Karpas-422 (cell line): ENCODE data around the gene EPPIN. TPM values are rescaled to one million over a fixed set of nuclear protein-coding genes. Genes with fewer than 3 reads are reported as not detected.

Source experiments
- DNase-seq: peaks from one replicate; pipeline ENCODE4 v3.0.0-alpha.2; 2015
- H2AFZ ChIP-seq: fragments of 200-600 bp; sonication (generic); 2 replicates; pipeline ENCODE4 v1.6.1; 2014; ENCODE audit warnings: antibody characterized with exemption, low read length, mixed read lengths
- H3K27ac ChIP-seq: fragments of 200-600 bp; sonication (generic); 2 replicates; pipeline ENCODE4 v1.5.1; 2014; ENCODE audit warnings: mild to moderate bottlenecking, low read length, moderate library complexity
- H3K27me3 ChIP-seq: fragments of 200-600 bp; sonication (generic); 2 replicates; pipeline ENCODE4 v1.6.1; 2014; ENCODE audit warnings: low read length, mixed read lengths
- H3K36me3 ChIP-seq: fragments of 200-600 bp; sonication (generic); 2 replicates; pipeline ENCODE4 v1.6.1; 2014; ENCODE audit warnings: low read length, mixed read lengths; ENCODE audit not compliant: insufficient read depth
- H3K4me1 ChIP-seq: fragments of 200-600 bp; sonication (generic); 2 replicates; pipeline ENCODE4 v1.6.1; 2014; ENCODE audit warnings: mild to moderate bottlenecking, low read length, mixed read lengths
- H3K4me2 ChIP-seq: fragments of 200-600 bp; sonication (generic); 2 replicates; pipeline ENCODE4 v1.6.1; 2014; ENCODE audit warnings: low read length, low read depth, mild to moderate bottlenecking; ENCODE audit not compliant: poor library complexity, severe bottlenecking
- H3K4me3 ChIP-seq: fragments of 200-600 bp; sonication (generic); 2 replicates; pipeline ENCODE4 v1.5.1; 2014; ENCODE audit warnings: mild to moderate bottlenecking, antibody characterized with exemption, low read length, mixed read lengths
- H3K79me2 ChIP-seq: fragments of 200-600 bp; sonication (generic); 2 replicates; pipeline ENCODE4 v1.6.1; 2014; ENCODE audit warnings: mild to moderate bottlenecking, low read length, mixed read lengths
- H3K9ac ChIP-seq: fragments of 200-600 bp; sonication (generic); 2 replicates; pipeline ENCODE4 v1.6.0; 2014; ENCODE audit warnings: low read length
- H3K9me2 ChIP-seq: fragments of 200-600 bp; sonication (generic), shearing (Covaris generic); replicated peaks from 2 replicates; pipeline ENCODE4 v1.6.0; 2014; ENCODE audit warnings: mild to moderate bottlenecking, low read length, moderate library complexity; ENCODE audit not compliant: insufficient read depth
- H3K9me3 ChIP-seq: fragments of 300-700, 200-600 bp; sonication (generic); 2 replicates; pipeline ENCODE4 v1.6.1; 2014; ENCODE audit warnings: low read length, mixed read lengths
- H4K20me1 ChIP-seq: fragments of 200-600 bp; sonication (generic); 2 replicates; pipeline ENCODE4 v1.6.1; 2014; ENCODE audit warnings: mild to moderate bottlenecking, antibody characterized with exemption, low read length, low read depth; ENCODE audit not compliant: insufficient read depth
- total RNA-seq: library from RNA; depleted of rRNA; stranded (reverse); fragments of >200 nt; shearing (Covaris generic); gene quantifications from 2 replicates; pipeline ENCODE4 v1.2.3, GENCODE V29; 2014; ENCODE audit warnings: low replicate concordance

EPPIN gene
- total RNA-seq, 1 experiment from 2014 or later = not detected

GRCh38 chr20:45523821-45524220 is 23.4 kb downstream of the EPPIN start:
- Histone ChIP-seq H3K4me1 (no peaks in the 10 kb centered on the region), H3K9ac (no peak overlapping the region), H3K4me3 (no peak overlapping the region), H4K20me1 (no peaks in the 10 kb centered on the region), H3K9me3 (no peaks in the 10 kb centered on the region), H3K27ac (no peak overlapping the region), H3K4me2 (no peak overlapping the region), H2AFZ (no peak overlapping the region), H3K27me3 (no peaks in the 10 kb centered on the region), H3K9me2 (no peaks in the 10 kb centered on the region), H3K36me3 (no peaks in the 10 kb centered on the region), H3K79me2 (no peaks in the 10 kb centered on the region)
- no peak for DNase-seq

- Histone ChIP-seq H3K4me3 (no peak overlapping the region), H3K27me3 (no peaks in the 10 kb centered on the region), H3K4me2 (no peak overlapping the region), H3K4me1 (no peaks in the 10 kb centered on the region), H2AFZ (no peak overlapping the region), H3K9ac (no peak overlapping the region), H3K36me3 (no peaks in the 10 kb centered on the region), H3K27ac (no peak overlapping the region), H3K9me2 (no peaks in the 10 kb centered on the region), H3K9me3 (no peaks in the 10 kb centered on the region), H4K20me1 (no peaks in the 10 kb centered on the region), H3K79me2 (no peaks in the 10 kb centered on the region)
- no peak for DNase-seq
Measured at GRCh38 chr20:45518282-45518681, 28.9 kb downstream of the EPPIN start.

GRCh38 chr20:45515147-45515913 is 31.9 kb downstream of the EPPIN start, which contains the start of gene SPINT3:
SPINT3 (minus strand) TSS chr20:45515622; CDS start chr20:45515608, 14 bp downstream.
- no peak within 1 kb of the TSS for H3K4me2 ChIP-seq
- no peaks in the 10 kb centered on the region for H3K9me2 ChIP-seq
- H3K27ac ChIP-seq = no peak within 1 kb of the TSS
- no peaks in the 10 kb centered on the region for H3K79me2 ChIP-seq
- no peaks in the 10 kb centered on the region for H3K27me3 ChIP-seq
- H3K4me1 ChIP-seq = no peaks in the 10 kb centered on the region
- no peaks in the 10 kb centered on the region for H3K9me3 ChIP-seq
- no peaks in the 10 kb centered on the region for H3K36me3 ChIP-seq
- H2AFZ ChIP-seq = no peak within 1 kb of the TSS
- no peak for DNase-seq
- H4K20me1 ChIP-seq = no peaks in the 10 kb centered on the region
- H3K9ac ChIP-seq = no peak within 1 kb of the TSS
- no peak within 1 kb of the TSS for H3K4me3 ChIP-seq

GRCh38 chr20:45510242-45510862 is 36.8 kb downstream of the EPPIN start:
- no peaks in the 10 kb centered on the region for H4K20me1 ChIP-seq

GRCh38 chr20:45509091-45509490 is 38.1 kb downstream of the EPPIN start:
- Histone ChIP-seq H3K4me3 (no peak overlapping the region), H3K9me2 (no peaks in the 10 kb centered on the region), H3K4me1 (no peaks in the 10 kb centered on the region), H2AFZ (no peak overlapping the region), H3K9ac (no peak overlapping the region), H3K79me2 (no peaks in the 10 kb centered on the region), H4K20me1 (no peaks in the 10 kb centered on the region), H3K4me2 (no peak overlapping the region), H3K9me3 (no peaks in the 10 kb centered on the region), H3K27me3 (no peaks in the 10 kb centered on the region), H3K27ac (no peak overlapping the region), H3K36me3 (no peaks in the 10 kb centered on the region)
- no peak for DNase-seq

More at GRCh38 chr20:45510242-45510862, 36.8 kb downstream of the EPPIN start:
- Histone ChIP-seq H3K9ac (no peak overlapping the region), H3K9me3 (no peaks in the 10 kb centered on the region), H3K36me3 (no peaks in the 10 kb centered on the region), H3K27ac (no peak overlapping the region), H3K4me3 (no peak overlapping the region), H3K9me2 (no peaks in the 10 kb centered on the region), H3K4me1 (no peaks in the 10 kb centered on the region), H3K79me2 (no peaks in the 10 kb centered on the region), H2AFZ (no peak overlapping the region), H3K4me2 (no peak overlapping the region), H3K27me3 (no peaks in the 10 kb centered on the region)
- no peak for DNase-seq

- no peaks in the 10 kb centered on the region for H4K20me1 ChIP-seq
- H3K27ac ChIP-seq = no peak overlapping the region
- H2AFZ ChIP-seq = no peak overlapping the region
- no peaks in the 10 kb centered on the region for H3K4me1 ChIP-seq
- no peak overlapping the region for H3K9ac ChIP-seq
- no peak overlapping the region for H3K4me2 ChIP-seq
- no peak for DNase-seq
- no peaks in the 10 kb centered on the region for H3K36me3 ChIP-seq
- no peak overlapping the region for H3K4me3 ChIP-seq
- H3K9me3 ChIP-seq = no peaks in the 10 kb centered on the region
- no peaks in the 10 kb centered on the region for H3K9me2 ChIP-seq
- H3K27me3 ChIP-seq = no peaks in the 10 kb centered on the region
- H3K79me2 ChIP-seq = no peaks in the 10 kb centered on the region
Measured at GRCh38 chr20:45508068-45508886, 38.9 kb downstream of the EPPIN start.

- no peaks in the 10 kb centered on the region for H3K27me3 ChIP-seq
- no peaks in the 10 kb centered on the region for H4K20me1 ChIP-seq
- H3K36me3 ChIP-seq = no peaks in the 10 kb centered on the region
- H3K4me2 ChIP-seq = no peak overlapping the region
- no peaks in the 10 kb centered on the region for H3K4me1 ChIP-seq
- H3K4me3 ChIP-seq = no peak overlapping the region
- no peak for DNase-seq
- no peak overlapping the region for H3K27ac ChIP-seq
- H3K79me2 ChIP-seq = no peaks in the 10 kb centered on the region
- H3K9ac ChIP-seq = no peak overlapping the region
- H3K9me2 ChIP-seq = no peaks in the 10 kb centered on the region
- H2AFZ ChIP-seq = no peak overlapping the region
- H3K9me3 ChIP-seq = no peaks in the 10 kb centered on the region
Measured at GRCh38 chr20:45507011-45507820, 40.0 kb downstream of the EPPIN start.
